ENCODE data around the gene XNDC1N.

Gene XNDC1N, protein sequence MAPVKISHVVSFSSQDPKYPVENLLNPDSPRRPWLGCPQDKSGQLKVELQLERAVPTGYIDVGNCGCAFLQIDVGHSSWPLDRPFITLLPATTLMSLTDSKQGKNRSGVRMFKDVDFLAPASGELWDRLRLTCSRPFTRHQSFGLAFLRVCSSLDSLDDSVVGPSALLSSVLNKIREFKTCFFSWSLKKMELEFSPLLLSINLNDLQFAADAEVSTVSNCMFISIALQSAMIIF

DNA sequence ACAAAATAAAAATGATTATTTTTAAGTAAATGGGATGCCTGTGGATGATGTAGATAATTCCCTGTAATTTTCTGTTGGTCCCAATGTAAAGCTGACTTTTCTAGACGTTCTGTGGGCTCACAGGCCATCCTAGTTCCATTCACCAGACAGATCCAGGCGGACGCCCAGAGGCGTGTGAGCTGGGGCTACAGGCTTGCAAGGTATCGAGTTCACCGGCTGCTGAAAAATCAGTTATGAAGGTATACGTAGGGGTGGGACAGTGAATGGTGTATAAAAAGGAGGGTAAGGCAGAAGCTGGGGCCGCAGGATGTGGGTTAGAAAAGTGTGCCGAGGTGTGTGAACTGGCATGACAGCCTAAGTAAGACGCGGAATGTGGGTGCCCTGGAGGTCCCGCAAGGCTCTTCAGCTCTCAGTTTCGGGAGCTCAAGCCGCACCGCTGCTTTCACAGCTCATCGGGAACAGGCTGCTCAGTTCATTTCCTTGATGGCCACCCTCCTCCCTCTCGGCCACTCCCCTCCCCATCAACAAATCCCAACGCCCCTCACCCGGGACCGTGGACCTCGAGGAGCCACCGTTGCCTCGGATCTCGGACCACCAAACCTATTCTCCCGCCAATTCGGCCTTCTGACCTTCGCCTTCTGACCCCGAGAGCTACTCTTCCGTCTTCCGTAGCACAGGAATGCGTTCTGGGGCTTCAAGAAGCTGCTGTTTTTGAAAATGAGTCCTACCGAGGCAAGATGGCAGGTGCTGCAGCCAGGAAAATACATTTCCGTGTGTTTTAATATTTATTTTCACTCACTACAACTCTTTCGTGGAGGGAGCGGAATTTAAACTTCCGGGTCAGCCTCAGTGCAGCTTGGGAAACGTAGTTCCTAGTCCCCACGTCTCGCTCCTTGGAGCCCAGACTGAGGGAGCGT lies at the start of gene XNDC1N:
Gene XNDC1N, minus strand, starts transcription at position 775 of the 917 bp plus-strand sequence. CDS start 5,241 bp downstream, outside the sequence.
- peak; percentile 32 for DNase-seq (ENCODE audit: low read depth, low spot score)

- DNase-seq (ENCODE audit: low read depth, low spot score) = peak; percentile 7
Measured at GRCh38 chr11:71977743-71978418, 49.5 kb upstream of the XNDC1N start.

DNA sequence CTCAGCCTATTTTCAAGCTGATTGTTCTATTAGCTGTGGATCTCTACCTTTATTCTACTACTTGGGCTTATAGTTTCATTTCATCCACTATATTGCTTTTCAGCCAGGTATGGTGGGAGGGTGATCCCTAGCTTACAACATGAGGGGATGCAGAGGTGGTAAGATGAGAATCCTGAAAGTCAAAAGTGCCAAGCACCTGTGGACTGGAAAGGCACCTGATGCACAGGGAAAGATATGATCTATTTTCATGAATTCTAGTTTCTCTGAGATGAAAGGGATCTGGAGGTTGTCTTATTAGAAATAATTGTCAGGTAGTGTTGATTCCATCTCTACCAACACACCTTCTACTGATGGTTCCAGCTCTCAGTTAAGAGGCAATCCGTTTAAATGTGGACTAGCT lies 48.7 kb upstream of the XNDC1N start:
- DNase-seq (ENCODE audit: low read depth, low spot score) = no peak

GRCh38 chr11:71976551-71976950 lies 48.2 kb upstream of the XNDC1N start:
- no peak for DNase-seq (ENCODE audit: low read depth, low spot score)

DNA sequence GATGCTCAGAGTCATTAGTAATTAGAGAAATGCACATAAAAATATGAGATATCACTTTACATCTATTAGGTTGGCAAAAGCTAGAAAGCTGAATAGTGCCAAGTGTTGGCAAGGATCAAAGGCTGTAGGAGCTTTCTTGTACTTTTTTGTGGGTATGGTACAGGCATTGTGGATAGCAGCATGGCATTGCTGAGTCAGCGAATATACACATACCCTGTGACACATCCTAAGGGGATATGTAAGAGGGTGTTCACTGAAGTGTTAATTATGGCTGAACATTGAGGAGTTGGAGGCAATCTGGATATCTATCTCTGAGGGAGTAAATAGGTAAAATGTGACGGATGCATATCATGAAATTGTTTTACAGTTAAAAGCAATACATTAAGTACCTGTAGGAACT lies 43.3 kb upstream of the XNDC1N start:
- no peak for DNase-seq (ENCODE audit: low read depth, low spot score)

GRCh38 chr11:71964641-71965040 lies 36.2 kb upstream of the XNDC1N start:
- DNase-seq (ENCODE audit: low read depth, low spot score) = no peak

DNA sequence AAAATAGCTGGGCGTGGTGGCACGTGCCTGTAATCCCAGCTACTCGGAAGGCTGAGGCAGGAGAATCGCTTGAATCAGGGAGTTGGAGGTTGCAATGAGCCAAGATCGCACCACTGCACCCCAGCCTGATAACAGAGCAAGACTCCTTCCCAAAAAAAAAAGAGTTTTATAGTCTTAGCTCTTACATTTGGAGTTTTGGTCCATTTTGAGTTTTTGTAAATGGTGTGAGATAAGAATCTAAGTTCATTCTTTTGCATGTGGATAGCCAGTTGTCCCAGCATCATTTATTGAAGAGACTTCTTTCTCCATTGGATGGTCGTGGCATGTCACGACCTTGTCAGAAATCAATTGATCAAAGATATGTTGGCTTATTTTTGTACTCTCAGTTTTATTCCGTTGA lies 35.1 kb upstream of the XNDC1N start:
- DNase-seq (ENCODE audit: low read depth, low spot score) = no peak

DNA sequence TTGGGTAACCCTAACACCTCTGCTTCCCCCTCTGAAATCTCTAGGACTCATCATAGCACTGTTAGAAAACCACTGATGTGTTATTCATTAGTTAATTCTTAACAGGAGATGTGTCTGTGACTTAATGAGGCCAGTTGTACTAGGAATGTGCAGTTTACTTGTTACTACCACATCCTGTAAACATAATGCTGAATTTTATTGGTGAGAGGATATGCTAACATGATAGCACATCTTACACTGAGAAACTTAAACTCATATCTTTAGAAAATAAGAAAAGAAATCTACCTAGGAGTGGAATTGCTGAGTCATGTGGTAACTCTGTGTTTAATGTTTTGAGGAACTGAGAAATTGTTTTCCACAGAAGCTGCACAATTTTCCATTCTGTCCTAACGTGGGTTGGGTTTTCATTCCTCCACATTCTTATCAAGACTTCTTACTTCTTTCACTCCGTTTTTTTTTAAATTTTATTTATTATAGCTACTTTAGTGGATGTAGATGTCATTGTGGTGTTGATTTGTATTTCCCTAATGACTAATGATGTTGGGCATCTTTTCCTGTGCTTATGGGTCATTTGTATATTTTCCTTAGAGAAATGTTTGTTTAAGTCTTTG lies 34.1 kb upstream of the XNDC1N start:
- DNase-seq (ENCODE audit: low read depth, low spot score) = no peak

DNA sequence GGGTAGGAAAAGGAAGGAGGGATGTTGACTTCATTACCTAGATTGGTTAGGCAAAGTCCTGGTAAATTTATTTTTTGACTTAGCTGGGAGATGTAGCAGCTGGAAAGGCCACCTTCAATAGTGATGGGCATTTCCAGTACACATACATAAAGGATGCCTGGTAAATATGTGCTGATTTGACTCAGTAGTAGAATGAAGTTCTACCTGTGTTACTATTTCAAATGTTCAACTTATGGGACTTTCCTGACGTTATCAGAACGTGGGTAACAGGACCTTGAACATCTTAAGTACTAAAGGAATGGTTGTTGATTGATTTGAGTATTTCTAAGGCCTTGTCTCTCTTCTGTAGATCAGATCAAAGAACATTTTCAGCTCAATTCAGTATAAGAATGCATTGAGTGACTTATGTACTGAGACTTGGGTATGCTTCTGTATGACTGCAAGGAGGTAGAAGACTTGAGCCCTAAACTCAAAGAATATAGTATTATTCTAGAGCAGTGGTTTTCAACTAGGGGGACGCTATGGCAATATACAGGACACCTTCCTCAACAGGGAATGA lies 27.6 kb upstream of the XNDC1N start:
- no peak for DNase-seq (ENCODE audit: low read depth, low spot score)

DNA sequence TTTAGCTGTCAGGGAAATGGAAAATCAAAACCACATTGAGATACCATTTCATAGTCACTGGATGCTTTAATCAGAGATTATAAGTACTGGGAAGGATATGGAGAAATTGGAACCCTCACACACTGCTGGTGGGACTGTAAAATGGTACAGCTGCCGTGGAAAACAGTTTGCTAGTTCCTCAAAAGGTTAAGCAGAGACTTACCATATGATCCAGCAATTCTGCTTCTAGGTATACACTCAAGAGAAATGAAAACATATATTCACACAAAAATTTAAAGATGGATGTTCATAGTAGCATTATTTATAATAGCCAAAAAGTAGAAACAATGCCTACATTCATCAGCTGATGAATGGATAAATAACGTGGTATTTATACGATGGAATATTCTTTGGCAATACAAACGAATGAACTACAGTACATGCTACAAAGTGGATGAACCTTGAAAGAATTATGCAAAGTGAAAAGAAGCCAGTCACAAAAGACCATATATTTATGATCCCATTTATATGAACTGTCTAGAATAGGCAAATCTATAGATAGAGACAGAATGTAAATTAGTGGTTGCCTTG lies 23.4 kb upstream of the XNDC1N start:
- DNase-seq (ENCODE audit: low read depth, low spot score) = no peak

GRCh38 chr11:71949034-71949433 lies 20.6 kb upstream of the XNDC1N start:
- DNase-seq (ENCODE audit: low read depth, low spot score) = no peak

DNA sequence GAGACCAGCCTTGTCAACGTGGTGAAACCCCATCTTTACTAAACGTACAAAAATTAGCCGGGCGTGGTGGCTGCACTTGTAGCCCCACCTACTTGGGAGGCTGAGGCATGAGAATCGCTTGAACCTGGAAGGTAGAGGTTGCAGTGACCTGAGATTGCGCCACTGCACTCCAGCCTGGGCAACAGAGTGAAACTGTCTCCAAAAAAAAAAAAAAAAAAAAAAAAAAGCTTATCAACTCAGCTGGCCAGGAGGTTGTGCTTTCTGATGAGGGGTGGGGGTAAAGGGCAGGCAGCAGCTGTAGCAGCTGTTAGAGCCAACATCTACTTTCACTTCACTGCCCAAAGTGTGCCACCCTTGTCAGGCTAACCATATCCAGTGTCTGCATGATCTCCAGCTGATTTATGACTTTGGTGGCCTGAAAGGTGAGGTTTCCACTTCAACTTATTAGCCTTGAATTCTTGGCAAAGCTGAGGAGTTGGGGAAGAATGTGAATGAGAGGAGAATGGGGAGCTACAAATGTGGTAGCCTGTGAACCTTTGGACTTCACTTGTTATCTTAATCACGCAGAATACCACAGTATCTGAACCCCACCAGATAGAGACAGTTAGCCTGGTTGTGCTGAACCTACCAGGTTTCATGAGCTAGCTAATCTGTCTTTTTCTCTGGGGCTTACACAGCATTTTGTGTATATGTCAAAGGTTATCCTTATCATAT lies 20.1 kb upstream of the XNDC1N start:
- no peak for DNase-seq (ENCODE audit: low read depth, low spot score)

DNA sequence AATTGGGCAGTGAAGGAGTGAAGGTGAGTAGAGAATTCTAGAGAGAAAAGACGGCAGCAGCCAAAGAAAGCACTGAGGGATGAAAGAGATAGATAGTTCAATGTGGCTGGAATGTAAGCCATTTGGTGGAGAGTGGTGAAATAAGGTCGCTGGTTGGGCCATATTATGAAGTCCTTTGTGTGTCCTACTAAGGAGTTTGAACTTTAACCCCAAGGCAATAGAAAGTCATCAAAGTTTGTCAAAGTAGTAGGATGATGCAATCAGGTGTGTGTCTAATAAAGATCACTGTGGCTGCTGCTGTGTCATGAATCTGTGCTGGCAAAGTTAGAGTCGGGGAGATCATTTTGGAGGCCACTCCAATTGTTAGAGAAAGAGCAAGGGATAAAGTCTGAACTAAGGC lies 19.1 kb upstream of the XNDC1N start:
- DNase-seq (ENCODE audit: low read depth, low spot score) = no peak

GRCh38 chr11:71946144-71946571 lies 17.8 kb upstream of the XNDC1N start:
- no peak for DNase-seq (ENCODE audit: low read depth, low spot score)

- no peak for DNase-seq (ENCODE audit: low read depth, low spot score)
Measured at GRCh38 chr11:71940561-71941219, 12.3 kb upstream of the XNDC1N start.

- DNase-seq (ENCODE audit: low read depth, low spot score) = no peak
Measured at GRCh38 chr11:71937826-71938225, 9.4 kb upstream of the XNDC1N start.

- no peak for DNase-seq (ENCODE audit: low read depth, low spot score)
Measured at GRCh38 chr11:71936825-71937224, 8.4 kb upstream of the XNDC1N start.

DNA sequence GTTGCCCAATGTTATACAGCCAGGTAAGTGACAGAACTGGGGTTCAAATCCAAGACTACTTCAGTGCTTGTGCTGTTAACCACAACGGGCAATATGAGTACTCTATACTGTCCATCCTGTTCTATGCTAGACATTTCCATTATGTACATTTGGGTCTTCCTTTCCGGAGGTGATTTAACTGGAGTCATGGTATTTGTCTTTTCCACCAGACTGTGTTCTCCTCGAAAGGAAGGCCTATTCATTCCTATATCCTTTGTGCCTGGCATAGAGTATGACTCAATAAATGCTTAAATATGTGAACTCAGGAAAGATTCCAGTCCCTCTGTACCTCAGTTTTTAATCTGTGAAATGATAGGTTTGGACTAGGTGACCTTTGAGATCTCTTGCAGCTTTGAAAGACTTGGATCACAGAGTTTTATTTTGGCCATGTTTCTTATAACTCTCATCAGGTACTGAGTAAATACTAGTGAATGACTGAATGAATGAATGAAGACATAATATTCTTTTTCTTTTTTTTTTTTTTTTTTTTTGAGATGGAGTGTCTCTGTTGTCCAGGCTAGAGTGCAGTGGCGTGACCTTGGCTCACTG lies 7.0 kb upstream of the XNDC1N start:
- DNase-seq (ENCODE audit: low read depth, low spot score) = no peak

GRCh38 chr11:71934213-71934612 lies 5.8 kb upstream of the XNDC1N start:
- no peak for DNase-seq (ENCODE audit: low read depth, low spot score)
